Ishikawa (cell line): ENCODE results near the gene SLC2A14.

Experiments
- CEBPB ChIP-seq: IDR thresholded peaks from 2 replicates; pipeline ENCODE4 v1.6.1; 2012
- CREB1 ChIP-seq: IDR thresholded peaks from 2 replicates; pipeline ENCODE4 v1.6.1; 2012; ENCODE audit warnings: low read depth
- EP300 ChIP-seq: IDR thresholded peaks from 2 replicates; pipeline ENCODE4 v1.6.1; 2012; ENCODE audit warnings: borderline replicate concordance
- FOXM1 ChIP-seq: IDR thresholded peaks from 2 replicates; pipeline ENCODE4 v1.6.1; 2012; ENCODE audit warnings: low read depth, borderline replicate concordance
- NFIC ChIP-seq: IDR thresholded peaks from 2 replicates; pipeline ENCODE4 v1.6.1; 2012
- RAD21 ChIP-seq: IDR thresholded peaks from 2 replicates; pipeline ENCODE4 v1.6.1; 2012; ENCODE audit warnings: low read depth
- TAF1 ChIP-seq: IDR thresholded peaks from 2 replicates; pipeline ENCODE4 v1.6.1; 2012; ENCODE audit warnings: low read depth, mild to moderate bottlenecking
- TEAD4 ChIP-seq: IDR thresholded peaks from 2 replicates; pipeline ENCODE4 v1.6.1; 2012
- YY1 ChIP-seq: IDR thresholded peaks from 2 replicates; pipeline ENCODE4 v1.6.1; 2012; ENCODE audit warnings: low read depth
- TF ChIP-seq, protein P1 (sequence below): IDR thresholded peaks from 2 replicates; pipeline ENCODE4 v1.6.1; 2012
- TF ChIP-seq, protein P2 (sequence below): IDR thresholded peaks from 2 replicates; pipeline ENCODE4 v1.6.1; 2012; ENCODE audit warnings: low read depth, mild to moderate bottlenecking
- TF ChIP-seq, protein P3 (sequence below): IDR thresholded peaks from 2 replicates; pipeline ENCODE4 v1.6.1; 2012

DNA sequence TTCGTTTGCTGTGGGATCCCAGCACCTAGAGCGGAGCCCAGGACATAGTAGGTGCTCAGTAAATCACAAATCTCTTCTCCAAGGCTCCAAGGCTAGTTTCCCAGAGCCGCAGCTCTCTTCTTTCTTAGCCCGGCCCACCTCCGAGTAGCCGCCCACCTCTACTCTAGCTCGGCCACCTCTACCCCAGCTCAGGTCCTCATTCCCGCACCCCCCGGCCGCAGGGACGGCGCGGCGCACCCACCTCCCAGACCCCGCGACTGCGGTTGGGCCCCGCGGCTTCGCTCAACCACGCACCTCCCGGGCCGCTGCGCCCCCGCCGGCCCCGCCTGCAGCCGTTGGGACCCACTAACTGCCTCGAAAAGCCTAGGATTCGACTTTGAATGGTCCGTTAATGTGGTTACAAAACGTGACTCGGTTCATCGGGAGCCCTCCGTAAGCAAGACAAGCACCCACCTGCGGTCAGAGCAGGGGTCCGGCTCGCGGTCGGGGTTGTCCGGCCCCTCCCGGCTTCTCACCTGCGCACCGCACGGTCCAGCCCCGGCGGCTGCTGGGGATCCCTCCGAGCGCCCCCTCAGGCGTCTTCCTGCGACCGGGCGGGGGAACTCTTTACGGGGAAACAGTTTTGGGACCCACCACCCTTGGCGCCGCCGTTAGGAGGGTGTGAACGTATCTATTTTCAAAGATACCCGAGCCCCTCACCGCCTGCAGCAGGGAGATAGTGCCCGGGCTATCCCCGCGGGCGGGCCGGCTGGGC is at the start of gene SLC2A14:
- no peak for TF ChIP-seq CEBPB
- TF ChIP-seq EP300, result no peak
- TF ChIP-seq TEAD4, result no peak
- TF ChIP-seq, protein P1, sequence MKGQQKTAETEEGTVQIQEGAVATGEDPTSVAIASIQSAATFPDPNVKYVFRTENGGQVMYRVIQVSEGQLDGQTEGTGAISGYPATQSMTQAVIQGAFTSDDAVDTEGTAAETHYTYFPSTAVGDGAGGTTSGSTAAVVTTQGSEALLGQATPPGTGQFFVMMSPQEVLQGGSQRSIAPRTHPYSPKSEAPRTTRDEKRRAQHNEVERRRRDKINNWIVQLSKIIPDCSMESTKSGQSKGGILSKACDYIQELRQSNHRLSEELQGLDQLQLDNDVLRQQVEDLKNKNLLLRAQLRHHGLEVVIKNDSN, result no peak
- TF ChIP-seq YY1, result no peak
- no peak for TF ChIP-seq NFIC
- TF ChIP-seq CREB1, result no peak
- no peak for TF ChIP-seq FOXM1
- TF ChIP-seq TAF1, result no peak
- TF ChIP-seq, protein P2, sequence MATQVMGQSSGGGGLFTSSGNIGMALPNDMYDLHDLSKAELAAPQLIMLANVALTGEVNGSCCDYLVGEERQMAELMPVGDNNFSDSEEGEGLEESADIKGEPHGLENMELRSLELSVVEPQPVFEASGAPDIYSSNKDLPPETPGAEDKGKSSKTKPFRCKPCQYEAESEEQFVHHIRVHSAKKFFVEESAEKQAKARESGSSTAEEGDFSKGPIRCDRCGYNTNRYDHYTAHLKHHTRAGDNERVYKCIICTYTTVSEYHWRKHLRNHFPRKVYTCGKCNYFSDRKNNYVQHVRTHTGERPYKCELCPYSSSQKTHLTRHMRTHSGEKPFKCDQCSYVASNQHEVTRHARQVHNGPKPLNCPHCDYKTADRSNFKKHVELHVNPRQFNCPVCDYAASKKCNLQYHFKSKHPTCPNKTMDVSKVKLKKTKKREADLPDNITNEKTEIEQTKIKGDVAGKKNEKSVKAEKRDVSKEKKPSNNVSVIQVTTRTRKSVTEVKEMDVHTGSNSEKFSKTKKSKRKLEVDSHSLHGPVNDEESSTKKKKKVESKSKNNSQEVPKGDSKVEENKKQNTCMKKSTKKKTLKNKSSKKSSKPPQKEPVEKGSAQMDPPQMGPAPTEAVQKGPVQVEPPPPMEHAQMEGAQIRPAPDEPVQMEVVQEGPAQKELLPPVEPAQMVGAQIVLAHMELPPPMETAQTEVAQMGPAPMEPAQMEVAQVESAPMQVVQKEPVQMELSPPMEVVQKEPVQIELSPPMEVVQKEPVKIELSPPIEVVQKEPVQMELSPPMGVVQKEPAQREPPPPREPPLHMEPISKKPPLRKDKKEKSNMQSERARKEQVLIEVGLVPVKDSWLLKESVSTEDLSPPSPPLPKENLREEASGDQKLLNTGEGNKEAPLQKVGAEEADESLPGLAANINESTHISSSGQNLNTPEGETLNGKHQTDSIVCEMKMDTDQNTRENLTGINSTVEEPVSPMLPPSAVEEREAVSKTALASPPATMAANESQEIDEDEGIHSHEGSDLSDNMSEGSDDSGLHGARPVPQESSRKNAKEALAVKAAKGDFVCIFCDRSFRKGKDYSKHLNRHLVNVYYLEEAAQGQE, result no peak
- TF ChIP-seq, protein P3, sequence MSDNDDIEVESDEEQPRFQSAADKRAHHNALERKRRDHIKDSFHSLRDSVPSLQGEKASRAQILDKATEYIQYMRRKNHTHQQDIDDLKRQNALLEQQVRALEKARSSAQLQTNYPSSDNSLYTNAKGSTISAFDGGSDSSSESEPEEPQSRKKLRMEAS, result no peak
- no peak for TF ChIP-seq RAD21
